GM12878 (cell line): Measurements from ENCODE around the gene SPATA12. TPM values are rescaled to one million over a fixed set of nuclear protein-coding genes. Genes with fewer than 3 reads are reported as not detected.

Source experiments
- BCL3 ChIP-seq: IDR thresholded peaks from 2 replicates; pipeline ENCODE4 v1.6.1; 2011; ENCODE audit warnings: borderline replicate concordance, low read depth, mild to moderate bottlenecking, moderate library complexity, low read length; ENCODE audit not compliant: insufficient read depth, poor library complexity, severe bottlenecking
- BHLHE40 ChIP-seq, 2 experiments: fragments of 450-650 bp in 1 of 2; IDR thresholded peaks; 2 replicates each; pipeline ENCODE4 v1.6.1; 2011 to 2017; ENCODE audit warnings: low read depth in 2 of 2, borderline replicate concordance in 1 of 2, improper control_type of control experiment in 1 of 2, low read length in 1 of 2, mild to moderate bottlenecking in 1 of 2
- CEBPZ ChIP-seq: fragments of 150-350 bp; IDR thresholded peaks from 2 replicates; pipeline ENCODE4 v1.6.1; 2016; ENCODE audit warnings: low read depth, low read length
- CREB1 ChIP-seq: IDR thresholded peaks from 2 replicates; pipeline ENCODE4 v1.6.1; 2012; ENCODE audit warnings: low read depth, mild to moderate bottlenecking, inconsistent platforms
- JUND ChIP-seq: IDR thresholded peaks from 2 replicates; pipeline ENCODE4 v1.6.1; 2012; ENCODE audit warnings: low read depth, mild to moderate bottlenecking, low read length, improper control_type of control experiment, moderate library complexity
- MEF2A ChIP-seq: IDR thresholded peaks from 2 replicates; pipeline ENCODE4 v1.6.1; 2011; ENCODE audit warnings: low read depth, mild to moderate bottlenecking, low read length, moderate library complexity; ENCODE audit not compliant: insufficient read depth
- NR2C2 ChIP-seq: IDR thresholded peaks from 2 replicates; pipeline ENCODE4 v1.6.1; 2011; ENCODE audit warnings: borderline replicate concordance, low read depth; ENCODE audit not compliant: control insufficient read depth, insufficient read length
- SMARCA5 ChIP-seq: fragments of 450-650 bp; IDR thresholded peaks from 2 replicates; pipeline ENCODE4 v1.6.1; 2017; ENCODE audit warnings: mild to moderate bottlenecking
- SRF ChIP-seq, 2 experiments: IDR thresholded peaks; 2 replicates each; pipeline ENCODE4 v1.6.1; 2011; ENCODE audit warnings: low read depth in 2 of 2, low read length in 2 of 2, mild to moderate bottlenecking in 1 of 2, moderate library complexity in 1 of 2
- STAT3 ChIP-seq: IDR thresholded peaks from 2 replicates; pipeline ENCODE4 v1.6.1; 2011; ENCODE audit warnings: low read depth, low read length, improper control_type of control experiment
- ZNF622 ChIP-seq: fragments of 450-650 bp; IDR thresholded peaks from 2 replicates; pipeline ENCODE4 v1.6.1; 2017; ENCODE audit warnings: mild to moderate bottlenecking, inconsistent platforms
- polyA plus RNA-seq, 11 experiments: library from polyadenylated mRNA; depleted of rRNA in 4 of 11; unstranded in 6 of 11; stranded (reverse) in 5 of 11; fragments of >200 nt; fragmentation: Nextera tagmentation in 4 of 11; fragmentation: Illumina TruSeq in 1 of 11; extraction: Ambion mirVana in 4 of 11; extraction: Trizol in 1 of 11; gene quantifications; 1 replicate in 1 of 11; 2 replicates in 10 of 11; pipeline versions ENCODE4 v1.2.1 to v1.2.3, GENCODE V29; 2011 to 2016; ENCODE audit warnings: inconsistent platforms in 2 of 11, missing spikeins in 2 of 11, low read depth in 1 of 11
- total RNA-seq, 4 experiments: library from RNA; depleted of rRNA in 3 of 4; stranded (reverse); fragments of >200 nt in 3 of 4; fragmentation: Illumina TruSeq in 1 of 4; extraction: Trizol in 1 of 4; gene quantifications; 2 replicates each; pipeline versions ENCODE4 v1.2.1 to v1.2.3, GENCODE V29; 2013 to 2021

SPATA12 gene
- total and polyA plus RNA-seq, 10 of the 15 experiments (the other 5 are each of a cell fraction or from before 2014, with no cell fraction given): 0.03 to 0.69 (median 0.37) TPM

GRCh38 chr3:57120451-57121174 is 60.1 kb downstream of the SPATA12 start (continued):
- TF ChIP-seq CEBPZ: no peak
- no peak for TF ChIP-seq CREB1
- TF ChIP-seq SMARCA5: no peak
- no peak for TF ChIP-seq BHLHE40 (IDR thresholded peaks at IDR 0.05; ENCODE audit: borderline replicate concordance in 1 of 2, low read depth in 2 of 2, low read length in 1 of 2)
- TF ChIP-seq STAT3: no peak
- TF ChIP-seq SRF (IDR thresholded peaks at IDR 0.05; ENCODE audit: low read depth in 2 of 2, low read length in 2 of 2): no peak
- no peak for TF ChIP-seq MEF2A
- no peak for TF ChIP-seq ZNF622
- no peak for TF ChIP-seq NR2C2
- TF ChIP-seq BCL3: no peak
- TF ChIP-seq JUND: no peak

Other genes with a start within 250 kb of the SPATA12 start
- gene IL17RD, start 104.7 kb downstream of the SPATA12 start, total RNA-seq (2014; rRNA removed): 0.05 and 0.06 TPM in 2 replicates
- not detected in 2 replicates for gene IL17RD, start 104.7 kb downstream of the SPATA12 start, total RNA-seq (2014; rRNA removed; fragmentation: Illumina TruSeq; extraction: Trizol)
- 0.05 and 0.08 TPM in 2 replicates for gene IL17RD, start 104.7 kb downstream of the SPATA12 start, total RNA-seq (2021)
- gene IL17RD, start 104.7 kb downstream of the SPATA12 start, polyA plus RNA-seq (2011; rRNA removed): 0.04 TPM in 1 of 2 replicates, not detected in the other
- 0.07 TPM in 1 of 2 replicates, not detected in the other for gene IL17RD, start 104.7 kb downstream of the SPATA12 start, polyA plus RNA-seq (2014; fragmentation: Illumina TruSeq; extraction: Trizol)
- not detected for gene IL17RD, start 104.7 kb downstream of the SPATA12 start, polyA plus RNA-seq (2014; fragmentation: Nextera tagmentation; extraction: Ambion mirVana)
- 0.01 and 0.03 TPM in 2 replicates for gene IL17RD, start 104.7 kb downstream of the SPATA12 start, polyA plus RNA-seq (2014; rRNA removed)
- under 1 TPM; 0.03 to 0.04 TPM for gene IL17RD, start 104.7 kb downstream of the SPATA12 start, polyA plus RNA-seq (2016; fragmentation: Nextera tagmentation; extraction: Ambion mirVana)
- gene HESX1, start 139.3 kb downstream of the SPATA12 start, total RNA-seq (2014; rRNA removed): 3.6 and 4.6 TPM in 2 replicates
- 2.5 and 2.7 TPM in 2 replicates for gene HESX1, start 139.3 kb downstream of the SPATA12 start, total RNA-seq (2014; rRNA removed; fragmentation: Illumina TruSeq; extraction: Trizol)
- 2.7 and 3.1 TPM in 2 replicates for gene HESX1, start 139.3 kb downstream of the SPATA12 start, total RNA-seq (2021)
- 5.8 and 8.3 TPM in 2 replicates for gene HESX1, start 139.3 kb downstream of the SPATA12 start, polyA plus RNA-seq (2011; rRNA removed)
- gene HESX1, start 139.3 kb downstream of the SPATA12 start, polyA plus RNA-seq (2014; fragmentation: Illumina TruSeq; extraction: Trizol): 4.4 and 4.8 TPM in 2 replicates
- gene HESX1, start 139.3 kb downstream of the SPATA12 start, polyA plus RNA-seq (2014; fragmentation: Nextera tagmentation; extraction: Ambion mirVana): 1 to 10 TPM; 4.2 to 5.9 TPM
- gene HESX1, start 139.3 kb downstream of the SPATA12 start, polyA plus RNA-seq (2014; rRNA removed): 3.3 and 5.1 TPM in 2 replicates
- gene HESX1, start 139.3 kb downstream of the SPATA12 start, polyA plus RNA-seq (2016; fragmentation: Nextera tagmentation; extraction: Ambion mirVana): 1 to 10 TPM; 3.0 to 3.1 TPM
- gene APPL1, start 167.1 kb downstream of the SPATA12 start, total RNA-seq (2014; rRNA removed): 56.5 and 66.2 TPM in 2 replicates
- 46.5 and 46.7 TPM in 2 replicates for gene APPL1, start 167.1 kb downstream of the SPATA12 start, total RNA-seq (2014; rRNA removed; fragmentation: Illumina TruSeq; extraction: Trizol)
- gene APPL1, start 167.1 kb downstream of the SPATA12 start, total RNA-seq (2021): 35.2 and 39.5 TPM in 2 replicates
- 40.9 and 66.4 TPM in 2 replicates for gene APPL1, start 167.1 kb downstream of the SPATA12 start, polyA plus RNA-seq (2011; rRNA removed)
- gene APPL1, start 167.1 kb downstream of the SPATA12 start, polyA plus RNA-seq (2014; fragmentation: Illumina TruSeq; extraction: Trizol): 38.3 and 44.0 TPM in 2 replicates
- gene APPL1, start 167.1 kb downstream of the SPATA12 start, polyA plus RNA-seq (2014; fragmentation: Nextera tagmentation; extraction: Ambion mirVana): 10 to 100 TPM; 15.0 to 16.6 TPM
- 23.1 and 26.0 TPM in 2 replicates for gene APPL1, start 167.1 kb downstream of the SPATA12 start, polyA plus RNA-seq (2014; rRNA removed)
- 10 to 100 TPM; 73.4 to 77.6 TPM for gene APPL1, start 167.1 kb downstream of the SPATA12 start, polyA plus RNA-seq (2016; fragmentation: Nextera tagmentation; extraction: Ambion mirVana)
- 0.05 TPM in 1 of 2 replicates, not detected in the other for gene ASB14, start 232.0 kb downstream of the SPATA12 start, total RNA-seq (2014; rRNA removed)
- not detected in 2 replicates for gene ASB14, start 232.0 kb downstream of the SPATA12 start, total RNA-seq (2014; rRNA removed; fragmentation: Illumina TruSeq; extraction: Trizol)
- not detected in 2 replicates for gene ASB14, start 232.0 kb downstream of the SPATA12 start, total RNA-seq (2021)
- gene ASB14, start 232.0 kb downstream of the SPATA12 start, polyA plus RNA-seq (2011; rRNA removed): 0.04 TPM in 1 of 2 replicates, not detected in the other
- gene ASB14, start 232.0 kb downstream of the SPATA12 start, polyA plus RNA-seq (2014; fragmentation: Illumina TruSeq; extraction: Trizol): not detected in 2 replicates
- under 1 TPM; 0.18 to 0.63 TPM for gene ASB14, start 232.0 kb downstream of the SPATA12 start, polyA plus RNA-seq (2014; fragmentation: Nextera tagmentation; extraction: Ambion mirVana)
- not detected in 2 replicates for gene ASB14, start 232.0 kb downstream of the SPATA12 start, polyA plus RNA-seq (2014; rRNA removed)
- gene ASB14, start 232.0 kb downstream of the SPATA12 start, polyA plus RNA-seq (2016; fragmentation: Nextera tagmentation; extraction: Ambion mirVana): under 1 TPM; 0.18 to 0.23 TPM